GM12875 (cell line): ENCODE data around the gene OTUD4.

Experiments
- H3K4me3 ChIP-seq: one replicate; pipeline ENCODE4 v1.5.1; 2011; ENCODE audit warnings: low read depth, low read length, control low read depth
- TF ChIP-seq, protein P1 (sequence below): IDR thresholded peaks from 2 replicates; pipeline ENCODE4 v1.5.1; 2011; ENCODE audit warnings: low read depth, mild to moderate bottlenecking, control low read depth, inconsistent platforms, low read length, moderate library complexity, borderline replicate concordance; ENCODE audit not compliant: insufficient read depth

Gene OTUD4

DNA sequence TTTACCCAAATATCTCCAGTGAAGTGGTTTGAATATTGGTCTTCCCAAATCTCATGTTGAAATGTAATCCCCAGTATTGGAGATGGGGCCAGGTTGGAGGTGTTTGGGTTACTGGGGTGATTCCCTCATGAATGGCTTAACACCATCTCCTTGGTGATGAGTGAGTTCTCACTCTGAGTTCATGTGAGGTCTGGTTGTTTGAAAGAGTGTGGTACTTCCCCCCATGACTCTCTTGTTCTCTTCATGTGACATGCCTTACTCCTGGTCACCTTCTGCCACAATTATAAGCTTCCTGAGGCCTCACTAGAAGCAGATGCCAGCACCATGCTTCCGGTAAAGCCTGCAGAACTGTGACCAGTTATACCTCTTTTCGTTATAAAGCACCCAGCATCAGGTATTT lies 32.9 kb upstream of the OTUD4 start:
- H3K4me3 ChIP-seq, result no peak overlapping the region
- TF ChIP-seq, protein P1, sequence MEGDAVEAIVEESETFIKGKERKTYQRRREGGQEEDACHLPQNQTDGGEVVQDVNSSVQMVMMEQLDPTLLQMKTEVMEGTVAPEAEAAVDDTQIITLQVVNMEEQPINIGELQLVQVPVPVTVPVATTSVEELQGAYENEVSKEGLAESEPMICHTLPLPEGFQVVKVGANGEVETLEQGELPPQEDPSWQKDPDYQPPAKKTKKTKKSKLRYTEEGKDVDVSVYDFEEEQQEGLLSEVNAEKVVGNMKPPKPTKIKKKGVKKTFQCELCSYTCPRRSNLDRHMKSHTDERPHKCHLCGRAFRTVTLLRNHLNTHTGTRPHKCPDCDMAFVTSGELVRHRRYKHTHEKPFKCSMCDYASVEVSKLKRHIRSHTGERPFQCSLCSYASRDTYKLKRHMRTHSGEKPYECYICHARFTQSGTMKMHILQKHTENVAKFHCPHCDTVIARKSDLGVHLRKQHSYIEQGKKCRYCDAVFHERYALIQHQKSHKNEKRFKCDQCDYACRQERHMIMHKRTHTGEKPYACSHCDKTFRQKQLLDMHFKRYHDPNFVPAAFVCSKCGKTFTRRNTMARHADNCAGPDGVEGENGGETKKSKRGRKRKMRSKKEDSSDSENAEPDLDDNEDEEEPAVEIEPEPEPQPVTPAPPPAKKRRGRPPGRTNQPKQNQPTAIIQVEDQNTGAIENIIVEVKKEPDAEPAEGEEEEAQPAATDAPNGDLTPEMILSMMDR, result no peak

DNA sequence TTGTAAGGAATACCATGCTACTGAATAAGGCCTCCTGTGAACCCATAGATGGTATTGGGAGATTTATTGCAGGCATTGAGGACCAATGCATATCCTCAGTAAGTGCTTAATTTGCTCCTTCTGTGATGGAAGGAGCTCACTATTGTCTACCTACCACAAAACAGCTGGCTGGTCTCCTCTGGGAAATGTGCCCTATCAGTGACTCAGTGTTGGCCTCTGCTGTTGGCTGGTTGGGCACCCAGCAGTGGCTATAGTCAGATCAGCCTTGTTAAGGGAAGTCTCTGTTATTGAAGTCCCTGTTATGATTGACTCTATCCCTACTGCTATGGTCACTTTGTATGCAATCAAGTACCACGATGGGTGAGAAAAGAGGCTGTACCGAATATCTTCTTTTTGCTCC lies 27.5 kb upstream of the OTUD4 start:
- H3K4me3 ChIP-seq, result no peak overlapping the region
- TF ChIP-seq, protein P1, result no peak

DNA sequence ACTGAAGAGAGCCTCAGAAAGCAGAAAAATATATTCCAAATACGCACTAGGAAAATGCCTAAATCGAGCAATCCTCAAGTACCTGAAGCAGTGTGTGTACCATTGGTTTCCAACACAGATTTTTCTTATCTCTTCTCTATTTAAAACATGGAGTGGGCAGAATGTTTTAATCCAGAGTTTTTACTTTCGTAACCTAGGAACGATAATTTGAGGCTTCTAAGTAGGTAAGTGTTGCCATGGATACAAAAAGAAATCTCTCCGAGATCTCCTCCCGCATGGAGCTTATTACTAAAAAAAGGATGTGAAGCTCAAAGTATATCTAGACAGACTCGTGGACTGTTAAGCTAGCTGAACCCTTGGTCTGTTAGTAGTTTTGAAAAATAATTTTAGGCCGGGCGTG lies 23.0 kb upstream of the OTUD4 start:
- TF ChIP-seq, protein P1, result no peak
- H3K4me3 ChIP-seq, result no peak overlapping the region

DNA sequence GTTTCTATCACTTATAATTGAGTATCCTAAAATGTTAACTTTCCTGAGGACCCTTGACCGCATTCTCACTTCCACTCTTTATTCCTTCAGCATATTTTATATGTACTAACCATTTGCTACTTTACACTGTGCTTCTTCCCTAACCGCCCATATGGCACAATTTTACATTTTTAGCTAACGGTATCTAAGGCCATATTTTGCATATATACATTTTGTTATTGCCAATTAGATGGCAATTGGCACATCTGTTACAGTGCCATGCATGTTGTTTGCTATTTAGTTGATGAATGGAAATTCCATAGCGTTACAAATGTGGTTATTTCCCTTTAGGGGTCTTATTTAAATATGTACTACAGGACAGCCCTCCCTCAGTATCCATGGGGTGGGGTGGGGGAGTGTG lies 20.0 kb upstream of the OTUD4 start:
- TF ChIP-seq, protein P1, result no peak
- H3K4me3 ChIP-seq, result no peak overlapping the region

DNA sequence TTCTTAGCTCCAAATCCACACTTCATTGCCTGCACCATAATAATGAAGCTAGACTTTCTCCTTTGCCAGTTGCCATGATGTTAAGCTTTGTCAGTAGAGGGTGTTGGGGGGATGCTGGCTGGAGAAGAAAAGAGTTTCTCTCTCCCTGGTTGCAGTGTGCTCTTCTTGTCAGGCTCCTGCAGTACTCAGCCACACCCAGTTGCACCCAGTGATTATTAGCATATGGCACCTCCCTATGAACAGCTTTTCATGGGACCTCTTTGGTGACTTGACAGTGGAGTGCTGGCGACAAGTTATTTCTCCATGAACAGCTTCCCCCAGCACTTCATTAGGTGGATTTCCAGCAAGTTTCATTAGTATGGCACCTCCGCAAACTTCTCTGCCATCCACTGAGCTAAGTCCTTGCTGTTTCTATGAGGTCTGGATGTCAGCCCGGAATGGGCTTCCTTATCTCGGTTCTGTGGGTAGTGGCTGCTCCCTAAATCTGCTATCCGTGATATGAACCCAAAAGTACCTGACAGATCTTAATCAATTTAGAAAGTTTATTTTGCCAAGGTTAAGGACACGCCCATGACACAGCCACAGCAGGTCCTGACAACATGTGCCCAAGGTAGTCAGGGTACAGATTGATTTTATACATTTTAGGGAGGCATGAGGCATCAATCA lies 18.8 kb upstream of the OTUD4 start:
- TF ChIP-seq, protein P1, result no peak

DNA sequence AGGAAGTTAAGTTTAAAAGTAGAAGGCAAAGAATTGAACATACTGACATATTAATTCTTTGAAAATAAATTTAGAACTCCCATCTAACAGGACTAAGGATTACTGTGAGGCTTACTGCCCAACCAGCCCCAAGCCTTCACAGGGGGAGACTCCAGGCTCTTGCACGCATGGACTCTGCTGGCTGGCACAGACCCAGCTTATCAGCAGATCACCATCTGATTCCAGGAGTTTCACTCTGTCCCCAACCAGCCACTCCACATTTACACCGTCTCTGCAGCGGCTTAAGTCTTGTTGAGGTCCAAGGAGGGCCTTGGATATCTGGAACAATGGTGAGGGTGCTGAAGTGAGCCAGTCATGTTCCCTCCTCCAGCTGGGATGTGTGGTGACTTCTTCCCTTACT lies 16.4 kb upstream of the OTUD4 start:
- H3K4me3 ChIP-seq, result no peak overlapping the region
- TF ChIP-seq, protein P1, result no peak

More for the DNA sequence above, 18.8 kb upstream of the OTUD4 start:
- no peak overlapping the region for H3K4me3 ChIP-seq

DNA sequence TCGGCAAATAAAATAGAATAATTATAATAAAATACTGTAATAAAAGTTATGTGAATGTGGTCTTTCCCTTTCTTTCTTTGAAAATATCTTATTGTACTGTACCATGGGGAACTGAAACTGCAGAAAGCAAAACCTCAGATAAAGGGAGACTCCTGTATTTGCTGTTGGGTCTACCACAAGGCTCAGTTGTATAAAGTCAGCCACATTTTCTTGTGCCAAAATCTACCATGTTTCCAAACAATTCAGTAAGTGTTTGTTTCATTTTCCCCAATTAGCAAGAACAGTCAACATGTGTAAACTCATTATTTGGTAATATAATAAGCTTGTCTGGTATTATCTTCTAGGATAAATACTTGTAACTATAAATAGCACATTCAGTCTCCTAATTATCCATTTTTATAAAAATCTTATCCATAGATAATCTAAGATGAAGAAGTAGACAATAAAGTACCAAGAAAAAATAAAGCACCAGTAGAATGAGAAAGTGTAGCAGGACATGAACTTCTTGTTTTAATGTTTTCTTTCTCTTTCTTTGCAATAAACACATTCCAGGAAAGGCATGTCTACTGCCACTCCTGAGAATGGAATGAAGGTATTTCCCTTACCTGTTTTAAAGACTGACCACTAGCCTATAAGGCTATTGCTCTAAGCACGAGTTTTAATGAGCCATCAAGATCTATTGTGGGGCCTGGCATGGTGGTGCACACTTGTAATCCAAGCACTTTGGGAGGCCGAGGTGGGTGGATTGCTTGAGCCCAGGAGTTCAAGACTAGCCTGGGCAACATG lies 15.0 kb upstream of the OTUD4 start:
- TF ChIP-seq, protein P1, result no peak
- H3K4me3 ChIP-seq, result no peak overlapping the region
